ENCODE results near the gene SUPT3H.
"Not testable (repeated sequence)": the region's sequence is repeated elsewhere in the genome, so short reads cannot be mapped to it uniquely, and the experiment has no call there.

SUPT3H gene

GRCh38 chr6:44869321-44869897 is 508.3 kb downstream of the SUPT3H start:
- H3K4me3 ChIP-seq (ENCODE audit: low read depth, low read length), result no peak overlapping the region
- peak; percentile 23 for DNase-seq (ENCODE audit: low read depth)
- TF ChIP-seq, protein P1, sequence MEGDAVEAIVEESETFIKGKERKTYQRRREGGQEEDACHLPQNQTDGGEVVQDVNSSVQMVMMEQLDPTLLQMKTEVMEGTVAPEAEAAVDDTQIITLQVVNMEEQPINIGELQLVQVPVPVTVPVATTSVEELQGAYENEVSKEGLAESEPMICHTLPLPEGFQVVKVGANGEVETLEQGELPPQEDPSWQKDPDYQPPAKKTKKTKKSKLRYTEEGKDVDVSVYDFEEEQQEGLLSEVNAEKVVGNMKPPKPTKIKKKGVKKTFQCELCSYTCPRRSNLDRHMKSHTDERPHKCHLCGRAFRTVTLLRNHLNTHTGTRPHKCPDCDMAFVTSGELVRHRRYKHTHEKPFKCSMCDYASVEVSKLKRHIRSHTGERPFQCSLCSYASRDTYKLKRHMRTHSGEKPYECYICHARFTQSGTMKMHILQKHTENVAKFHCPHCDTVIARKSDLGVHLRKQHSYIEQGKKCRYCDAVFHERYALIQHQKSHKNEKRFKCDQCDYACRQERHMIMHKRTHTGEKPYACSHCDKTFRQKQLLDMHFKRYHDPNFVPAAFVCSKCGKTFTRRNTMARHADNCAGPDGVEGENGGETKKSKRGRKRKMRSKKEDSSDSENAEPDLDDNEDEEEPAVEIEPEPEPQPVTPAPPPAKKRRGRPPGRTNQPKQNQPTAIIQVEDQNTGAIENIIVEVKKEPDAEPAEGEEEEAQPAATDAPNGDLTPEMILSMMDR (conservative IDR thresholded peaks at IDR 0.05; ENCODE audit: low read depth, low read length), result no peak

DNA sequence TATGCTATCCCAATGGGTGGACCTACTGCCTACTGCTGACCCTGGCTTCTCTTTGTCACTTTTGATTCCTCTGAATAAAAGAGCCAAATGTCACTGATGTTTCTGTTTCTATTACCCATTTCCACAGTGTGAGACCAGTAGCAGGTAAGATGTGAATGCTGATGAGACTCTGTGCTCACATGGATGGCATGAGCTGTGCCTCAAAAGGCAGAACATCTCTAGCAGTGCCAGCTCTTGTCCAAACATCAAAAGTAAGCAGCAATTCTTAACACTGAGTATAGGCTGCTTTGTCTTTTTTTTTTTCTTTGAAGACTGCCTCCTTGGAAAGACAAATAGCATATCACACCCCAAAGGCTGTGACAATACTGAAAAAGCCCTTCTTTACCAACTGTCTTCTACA is 508.8 kb downstream of the SUPT3H start:
- TF ChIP-seq, protein P1 (conservative IDR thresholded peaks at IDR 0.05; ENCODE audit: low read depth, low read length), result no peak
- no peak for DNase-seq (ENCODE audit: low read depth)

GRCh38 chr6:44868335-44868668 is 509.4 kb downstream of the SUPT3H start:
- DNase-seq (ENCODE audit: low read depth), result no peak
- TF ChIP-seq, protein P1 (conservative IDR thresholded peaks at IDR 0.05; ENCODE audit: low read depth, low read length), result no peak
- no peak overlapping the region for H3K4me3 ChIP-seq (ENCODE audit: low read depth, low read length)

More for the DNA sequence above, 508.8 kb downstream of the SUPT3H start:
- no peak overlapping the region for H3K4me3 ChIP-seq (ENCODE audit: low read depth, low read length)

DNA sequence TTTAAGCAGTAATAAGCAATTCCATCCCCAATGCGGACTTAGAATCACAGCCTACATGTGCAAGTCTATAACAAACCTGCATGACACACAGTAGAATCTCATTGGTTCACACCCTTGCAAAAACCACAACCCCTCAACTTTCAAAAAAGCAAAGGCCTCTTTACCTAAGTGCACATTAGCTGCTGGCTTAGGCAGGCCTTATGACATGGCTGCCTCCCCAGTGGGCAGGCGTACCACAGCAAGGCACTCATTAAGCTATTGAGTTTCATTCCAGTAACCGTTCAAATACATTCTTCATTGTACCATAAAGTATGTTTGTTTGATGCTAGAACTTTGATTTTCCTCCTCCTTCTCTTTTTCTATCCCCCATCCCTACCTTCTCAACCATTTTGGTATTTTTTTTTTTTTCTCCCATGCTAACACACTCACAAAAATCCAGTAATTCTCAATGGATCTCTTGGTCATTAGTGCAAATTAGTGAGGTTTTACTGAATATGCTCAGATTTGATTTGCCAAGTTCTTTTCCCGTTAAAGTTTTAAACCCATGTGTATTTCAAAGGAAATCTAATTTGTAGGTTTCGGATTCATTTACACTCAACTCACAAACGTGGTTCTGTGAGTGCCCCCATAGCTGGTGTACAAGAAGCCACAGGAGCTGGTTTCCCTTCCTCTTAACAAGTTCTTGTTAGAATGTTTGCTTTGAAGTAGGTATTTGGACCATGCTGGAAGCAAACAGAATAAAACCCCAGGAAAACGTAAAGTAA is 510.0 kb downstream of the SUPT3H start:
- no peak for DNase-seq (ENCODE audit: low read depth)
- H3K4me3 ChIP-seq (ENCODE audit: low read depth, low read length), result no peak overlapping the region
- TF ChIP-seq, protein P1 (conservative IDR thresholded peaks at IDR 0.05; ENCODE audit: low read depth, low read length), result no peak

GRCh38 chr6:44865184-44865583 is 512.5 kb downstream of the SUPT3H start:
- H3K4me3 ChIP-seq (ENCODE audit: low read depth, low read length); DNase-seq (ENCODE audit: low read depth): not testable (repeated sequence)

- TF ChIP-seq, protein P1 (conservative IDR thresholded peaks at IDR 0.05; ENCODE audit: low read depth, low read length), result no peak
- H3K4me3 ChIP-seq (ENCODE audit: low read depth, low read length), result no peak overlapping the region
Observed at GRCh38 chr6:44859901-44860410, 517.8 kb downstream of the SUPT3H start.

GRCh38 chr6:44858998-44859397 is 518.7 kb downstream of the SUPT3H start:
- TF ChIP-seq, protein P1 (conservative IDR thresholded peaks at IDR 0.05; ENCODE audit: low read depth, low read length), result peak; percentile 39
- H3K4me3 ChIP-seq (ENCODE audit: low read depth, low read length), result no peak overlapping the region
- DNase-seq (ENCODE audit: low read depth), result peak; percentile 70

More at GRCh38 chr6:44859901-44860410, 517.8 kb downstream of the SUPT3H start:
- no peak for DNase-seq (ENCODE audit: low read depth)
